ENCODE data around the gene CCDC17.

CCDC17 gene

DNA sequence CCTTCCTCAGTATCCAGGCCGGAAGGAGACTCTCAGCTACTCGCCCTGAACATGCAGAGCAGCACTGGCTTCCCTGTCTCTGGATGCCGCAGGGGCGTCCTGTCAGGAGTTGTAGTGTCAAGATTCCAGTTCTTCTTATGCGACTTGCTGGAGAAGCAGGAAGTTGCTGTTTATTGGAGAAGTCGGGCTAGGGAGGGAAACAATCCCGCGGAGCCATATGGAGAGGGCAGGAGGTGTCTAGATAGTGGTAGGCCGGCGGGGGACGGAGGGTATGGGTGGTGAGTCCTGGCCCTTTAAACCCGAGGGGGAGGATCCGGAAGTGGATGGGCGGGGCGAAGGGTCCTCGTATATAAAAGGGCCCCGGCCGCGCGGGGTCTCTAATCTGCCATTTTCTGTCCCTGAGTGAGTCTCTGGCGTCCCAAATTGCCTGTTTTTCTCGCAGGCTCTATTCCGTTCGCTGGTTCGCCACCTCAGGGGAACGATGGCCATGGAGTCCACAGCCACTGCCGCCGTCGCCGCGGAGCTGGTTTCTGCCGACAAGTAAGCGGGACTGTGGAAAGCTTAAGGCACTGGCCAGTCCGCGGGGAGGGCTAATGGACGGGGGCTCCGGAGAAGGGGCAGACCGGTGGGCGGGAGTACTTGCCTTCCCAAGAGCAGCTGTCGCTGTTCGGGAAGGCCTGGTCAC, 40.0 kb downstream of the CCDC17 start, which contains the start of gene NASP:
TSS of gene NASP (plus strand) at position 376 of the 685 bp plus-strand sequence. CDS start at position 482, 106 bp downstream.
- peak; percentile 78 to 83 for DNase-seq (ENCODE audit: low read depth in 2 of 2)

DNA sequence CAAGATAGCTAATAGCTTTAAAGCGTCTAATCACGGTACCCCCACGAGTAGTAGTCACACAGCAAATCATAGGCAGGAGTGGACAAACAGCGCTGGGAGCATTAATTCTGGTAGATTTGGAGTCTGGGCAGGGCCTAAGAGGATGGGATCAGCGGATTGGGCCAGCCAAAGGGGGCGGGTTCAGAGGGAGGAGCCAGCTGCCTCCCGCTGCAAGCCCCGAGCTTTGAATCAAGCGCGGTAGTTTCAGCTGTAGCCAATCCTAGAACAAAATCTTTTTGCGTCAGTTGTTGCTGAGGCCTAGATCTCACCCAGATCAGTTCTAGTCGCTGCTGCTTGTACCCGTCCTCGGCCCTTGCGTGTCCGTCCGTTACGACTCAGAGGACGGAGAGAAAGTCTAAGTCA, 40.6 kb downstream of the CCDC17 start:
- peak; percentile 91 for DNase-seq (ENCODE audit: low read depth in 2 of 2)

DNA sequence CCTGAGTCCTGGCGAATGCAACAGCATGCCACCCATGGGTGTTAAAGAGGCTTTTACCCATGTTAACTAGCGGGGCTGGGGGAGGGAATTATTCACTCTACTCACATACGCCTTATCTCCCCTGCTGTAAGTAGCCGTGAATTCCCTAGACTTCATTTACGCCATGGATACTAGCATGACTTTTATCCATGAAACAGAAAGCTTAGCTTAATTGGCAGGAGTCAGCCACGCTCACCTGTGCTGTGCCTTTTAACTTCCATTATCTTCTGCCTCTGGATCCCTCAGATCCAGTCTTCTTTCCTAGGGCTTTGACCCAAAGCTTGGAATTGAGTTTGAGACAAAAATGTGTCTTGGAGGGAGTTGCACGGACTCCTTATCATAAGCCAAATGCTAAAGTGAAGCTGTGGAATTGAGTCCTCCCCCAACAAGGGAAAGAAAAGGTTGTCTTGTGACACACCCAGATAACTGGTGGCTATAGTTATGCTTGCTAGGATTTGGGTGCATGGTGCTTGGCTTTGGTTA, 49.7 kb downstream of the CCDC17 start:
- DNase-seq (ENCODE audit: low read depth in 2 of 2), result no peak

DNA sequence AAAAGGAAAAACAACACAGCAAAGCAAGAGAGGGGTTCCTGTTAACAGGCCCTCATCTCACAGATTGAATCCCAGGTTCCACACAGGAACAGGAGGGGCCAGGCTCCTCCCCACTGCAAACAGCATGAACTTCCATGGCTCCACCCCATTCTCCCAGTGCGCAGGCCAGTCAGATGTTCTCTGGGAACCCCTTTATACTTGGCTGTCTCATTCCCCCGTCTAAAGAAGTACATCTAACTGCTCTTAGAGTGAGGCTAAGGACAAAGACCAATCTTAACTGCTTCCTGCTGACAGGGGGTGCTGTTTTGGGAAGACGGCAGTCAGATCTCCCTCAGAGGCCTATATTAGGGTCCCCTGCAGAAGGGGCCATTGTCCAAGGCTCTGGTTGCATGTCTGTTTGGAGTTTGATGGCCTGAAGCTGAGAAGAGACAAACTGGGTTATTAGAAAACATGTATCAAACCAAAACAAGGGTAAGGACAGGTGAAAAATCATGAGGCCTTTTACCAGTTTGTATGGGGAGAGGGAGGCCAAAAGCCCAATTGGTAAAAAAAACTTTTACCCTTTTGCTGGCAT, 50.5 kb downstream of the CCDC17 start:
- no peak for DNase-seq (ENCODE audit: low read depth in 2 of 2)

DNA sequence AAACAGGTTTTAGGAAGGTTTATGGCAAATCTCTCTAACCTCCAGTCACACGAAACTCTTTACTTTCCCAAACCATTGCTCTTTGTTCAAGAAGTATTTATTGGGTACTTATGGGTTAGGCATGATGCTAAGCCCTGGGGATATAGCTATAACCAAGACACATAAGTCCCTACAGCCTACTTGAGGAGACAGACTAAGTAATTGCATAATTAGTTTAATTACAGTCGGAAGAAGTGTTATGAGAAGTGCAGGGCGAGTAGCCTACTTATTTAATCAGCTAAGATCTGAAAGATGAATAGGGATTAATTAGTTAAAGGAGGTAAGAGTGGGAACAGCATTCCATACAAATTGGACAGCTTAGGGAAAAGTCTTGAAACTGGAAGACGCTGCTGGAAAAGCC, 53.2 kb downstream of the CCDC17 start:
- no peak for DNase-seq (ENCODE audit: low read depth in 2 of 2)

Data from stimulated activated CD8-positive, alpha-beta memory T cell treated with anti-CD3 and anti-CD28 coated beads, Interleukin-15, amount 100 ng/mL, for 48 hours (primary cell).